Uterus (tissue), 2 donors: ENCODE measurements around the gene TMEM235.

Experiments
- POLR2A ChIP-seq, 2 donors: fragments of 450-650 bp; IDR thresholded peaks; one replicate each; pipeline ENCODE4 v1.6.1; 2016; ENCODE audit warnings: antibody characterized with exemption in 2 of 2, mild to moderate bottlenecking in 1 of 2, moderate library complexity in 1 of 2
- TF ChIP-seq, protein P1 (sequence below), 4 experiments: fragments of 200-600 bp in 2 of 4; fragments of 450-650 bp in 2 of 4; sonication (generic) in 2 of 4; IDR thresholded peaks; one replicate each; pipeline ENCODE4 v1.5.1; 2016 to 2019; ENCODE audit warnings: antibody characterized with exemption in 4 of 4, mild to moderate bottlenecking in 2 of 4, moderate library complexity in 1 of 4

GRCh38 chr17:78268191-78268874 is 36.9 kb downstream of the TMEM235 start:
- TF ChIP-seq, protein P1, sequence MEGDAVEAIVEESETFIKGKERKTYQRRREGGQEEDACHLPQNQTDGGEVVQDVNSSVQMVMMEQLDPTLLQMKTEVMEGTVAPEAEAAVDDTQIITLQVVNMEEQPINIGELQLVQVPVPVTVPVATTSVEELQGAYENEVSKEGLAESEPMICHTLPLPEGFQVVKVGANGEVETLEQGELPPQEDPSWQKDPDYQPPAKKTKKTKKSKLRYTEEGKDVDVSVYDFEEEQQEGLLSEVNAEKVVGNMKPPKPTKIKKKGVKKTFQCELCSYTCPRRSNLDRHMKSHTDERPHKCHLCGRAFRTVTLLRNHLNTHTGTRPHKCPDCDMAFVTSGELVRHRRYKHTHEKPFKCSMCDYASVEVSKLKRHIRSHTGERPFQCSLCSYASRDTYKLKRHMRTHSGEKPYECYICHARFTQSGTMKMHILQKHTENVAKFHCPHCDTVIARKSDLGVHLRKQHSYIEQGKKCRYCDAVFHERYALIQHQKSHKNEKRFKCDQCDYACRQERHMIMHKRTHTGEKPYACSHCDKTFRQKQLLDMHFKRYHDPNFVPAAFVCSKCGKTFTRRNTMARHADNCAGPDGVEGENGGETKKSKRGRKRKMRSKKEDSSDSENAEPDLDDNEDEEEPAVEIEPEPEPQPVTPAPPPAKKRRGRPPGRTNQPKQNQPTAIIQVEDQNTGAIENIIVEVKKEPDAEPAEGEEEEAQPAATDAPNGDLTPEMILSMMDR (IDR thresholded peaks at IDR 0.05): no peak
- no peak for TF ChIP-seq POLR2A (IDR thresholded peaks at IDR 0.05)
